Activated CD4-positive, alpha-beta T cell treated with anti-CD3 and anti-CD28 coated beads, Interleukin-2, amount 10 ng/mL, durations not matched to agents 7 days and 5 days (primary cell): ENCODE results near the gene TYRP1. TPM values are rescaled to one million over a fixed set of nuclear protein-coding genes. Genes with fewer than 3 reads are reported as not detected.

Experiments
- CTCF ChIA-PET: fragments of 350-600 bp; sonication (Branson Sonifier 250); formaldehyde crosslinking; loops from one replicate; lab custom pipeline; 2021; ENCODE audit warnings: antibody characterized with exemption; lab: Charles Lee
- POLR2A ChIA-PET: fragments of 350-600 bp; sonication (Branson Sonifier 250); formaldehyde crosslinking; loops from one replicate; lab custom pipeline; 2021; ENCODE audit warnings: antibody characterized with exemption; lab: Charles Lee
- DNase-seq: peaks from one replicate; pipeline ENCODE4 v3.0.0-alpha.2; 2020
- H3K27ac Mint-ChIP-seq: one replicate; pipeline ENCODE4 v1.8.0; 2021; ENCODE audit warnings: mild to moderate bottlenecking, moderate library complexity, mixed read lengths
- H3K27me3 Mint-ChIP-seq: one replicate; pipeline ENCODE4 v1.8.0; 2021; ENCODE audit warnings: mixed read lengths
- H3K36me3 Mint-ChIP-seq: one replicate; pipeline ENCODE4 v1.8.0; 2021; ENCODE audit warnings: low read depth, mixed read lengths
- H3K4me1 Mint-ChIP-seq: one replicate; pipeline ENCODE4 v1.8.0; 2021; ENCODE audit warnings: mixed read lengths
- H3K4me3 Mint-ChIP-seq: one replicate; pipeline ENCODE4 v1.8.0; 2021; ENCODE audit warnings: mild to moderate bottlenecking, moderate library complexity, mixed read lengths
- H3K9me3 Mint-ChIP-seq: one replicate; pipeline ENCODE4 v1.8.0; 2021; ENCODE audit warnings: mixed read lengths
- total RNA-seq, 2 experiments: library from RNA; stranded (reverse); gene quantifications; one replicate each; pipeline ENCODE4 v1.2.3, GENCODE V29; 2021

The TYRP1 gene
- total RNA-seq: not detected

- Mint-ChIP-seq H3K36me3 (no peaks in the 10 kb centered on the region), H3K27me3 (no peaks in the 10 kb centered on the region), H3K9me3 (peaks cover 2% of the 10 kb centered on the region), H3K27ac (no peak within 1 kb of the TSS), H3K4me1 (no peaks in the 10 kb centered on the region), H3K4me3 (no peak within 1 kb of the TSS)
- ChIA-PET CTCF (no interaction called here), POLR2A (no interaction called here)
- no peak for DNase-seq
Measured at GRCh38 chr9:12693141-12693540, at the start of gene TYRP1. TYRP1 (plus strand) TSS chr9:12693385; CDS start chr9:12693997, 612 bp downstream.

GRCh38 chr9:12643686-12644085 lies 49.5 kb upstream of the TYRP1 start:
- no peaks in the 10 kb centered on the region for H3K4me1 Mint-ChIP-seq

GRCh38 chr9:12648925-12649324 lies 44.3 kb upstream of the TYRP1 start:
- H3K9me3 Mint-ChIP-seq: peaks cover 2% of the 10 kb centered on the region
- H3K36me3 Mint-ChIP-seq: no peaks in the 10 kb centered on the region
- DNase-seq: no peak
- no peaks in the 10 kb centered on the region for H3K4me1 Mint-ChIP-seq
- no peak overlapping the region for H3K27ac Mint-ChIP-seq
- no peaks in the 10 kb centered on the region for H3K27me3 Mint-ChIP-seq
- ChIA-PET POLR2A (no interaction called here), CTCF (interaction anchor here (0.8 kb wide), 1 partner anchor 227 kb away, joined by 3 read pairs; no protein-coding TSS in a partner anchor)
- H3K4me3 Mint-ChIP-seq: no peak overlapping the region

More at GRCh38 chr9:12643686-12644085, 49.5 kb upstream of the TYRP1 start:
- Mint-ChIP-seq H3K27ac (no peak overlapping the region), H3K36me3 (no peaks in the 10 kb centered on the region), H3K4me3 (no peak overlapping the region), H3K27me3 (no peaks in the 10 kb centered on the region), H3K9me3 (peaks cover 2% of the 10 kb centered on the region)
- no peak for DNase-seq
- POLR2A ChIA-PET: no interaction called here
- CTCF ChIA-PET: no interaction called here

GRCh38 chr9:12651125-12651524 lies 42.1 kb upstream of the TYRP1 start:
- ChIA-PET CTCF (no interaction called here), POLR2A (no interaction called here)
- Mint-ChIP-seq H3K4me1 (no peaks in the 10 kb centered on the region), H3K27ac (no peak overlapping the region), H3K4me3 (no peak overlapping the region), H3K36me3 (no peaks in the 10 kb centered on the region), H3K9me3 (peaks cover 2% of the 10 kb centered on the region), H3K27me3 (no peaks in the 10 kb centered on the region)
- DNase-seq: no peak

GRCh38 chr9:12652973-12653372 lies 40.2 kb upstream of the TYRP1 start:
- Mint-ChIP-seq H3K4me1 (no peaks in the 10 kb centered on the region), H3K36me3 (no peaks in the 10 kb centered on the region), H3K4me3 (no peak overlapping the region), H3K27me3 (no peaks in the 10 kb centered on the region), H3K27ac (no peak overlapping the region), H3K9me3 (no peaks in the 10 kb centered on the region)
- ChIA-PET CTCF (no interaction called here), POLR2A (no interaction called here)
- no peak for DNase-seq

- DNase-seq: no peak
- Mint-ChIP-seq H3K36me3 (no peaks in the 10 kb centered on the region), H3K9me3 (no peaks in the 10 kb centered on the region), H3K4me1 (no peaks in the 10 kb centered on the region), H3K27me3 (no peaks in the 10 kb centered on the region), H3K27ac (no peak overlapping the region), H3K4me3 (no peak overlapping the region)
- ChIA-PET CTCF (no interaction called here), POLR2A (no interaction called here)
Measured at GRCh38 chr9:12656803-12657202, 36.4 kb upstream of the TYRP1 start.

- Mint-ChIP-seq H3K4me3 (no peak overlapping the region), H3K4me1 (no peaks in the 10 kb centered on the region), H3K36me3 (no peaks in the 10 kb centered on the region), H3K9me3 (no peaks in the 10 kb centered on the region), H3K27ac (no peak overlapping the region), H3K27me3 (no peaks in the 10 kb centered on the region)
- CTCF ChIA-PET: no interaction called here
- POLR2A ChIA-PET: no interaction called here
- DNase-seq: no peak
Measured at GRCh38 chr9:12657233-12657632, 36.0 kb upstream of the TYRP1 start.

GRCh38 chr9:12657998-12658397 lies 35.2 kb upstream of the TYRP1 start:
- H3K36me3 Mint-ChIP-seq: no peaks in the 10 kb centered on the region
- no peak overlapping the region for H3K27ac Mint-ChIP-seq
- ChIA-PET CTCF (no interaction called here), POLR2A (no interaction called here)
- no peak overlapping the region for H3K4me3 Mint-ChIP-seq
- DNase-seq: no peak
- H3K4me1 Mint-ChIP-seq: no peaks in the 10 kb centered on the region
- no peaks in the 10 kb centered on the region for H3K27me3 Mint-ChIP-seq
- H3K9me3 Mint-ChIP-seq: no peaks in the 10 kb centered on the region

- H3K27me3 Mint-ChIP-seq: no peaks in the 10 kb centered on the region
- no peaks in the 10 kb centered on the region for H3K4me1 Mint-ChIP-seq
- H3K4me3 Mint-ChIP-seq: no peak overlapping the region
- H3K27ac Mint-ChIP-seq: no peak overlapping the region
- H3K9me3 Mint-ChIP-seq: no peaks in the 10 kb centered on the region
- POLR2A ChIA-PET: no interaction called here
- no peaks in the 10 kb centered on the region for H3K36me3 Mint-ChIP-seq
- DNase-seq: no peak
- CTCF ChIA-PET: no interaction called here
Measured at GRCh38 chr9:12658531-12659209, 34.5 kb upstream of the TYRP1 start.

GRCh38 chr9:12659220-12659619 lies 34.0 kb upstream of the TYRP1 start:
- Mint-ChIP-seq H3K4me1 (no peaks in the 10 kb centered on the region), H3K27me3 (no peaks in the 10 kb centered on the region), H3K4me3 (no peak overlapping the region), H3K36me3 (no peaks in the 10 kb centered on the region), H3K9me3 (no peaks in the 10 kb centered on the region), H3K27ac (no peak overlapping the region)
- no peak for DNase-seq
- ChIA-PET POLR2A (no interaction called here), CTCF (no interaction called here)

- POLR2A ChIA-PET: no interaction called here
- peaks cover 3% of the 10 kb centered on the region for H3K9me3 Mint-ChIP-seq
Measured at GRCh38 chr9:12666813-12667212, 26.4 kb upstream of the TYRP1 start.

GRCh38 chr9:12667892-12668291 lies 25.3 kb upstream of the TYRP1 start:
- no peaks in the 10 kb centered on the region for H3K36me3 Mint-ChIP-seq
- H3K27me3 Mint-ChIP-seq: no peaks in the 10 kb centered on the region
- H3K27ac Mint-ChIP-seq: no peak overlapping the region
- POLR2A ChIA-PET: no interaction called here
- CTCF ChIA-PET: no interaction called here
- H3K4me1 Mint-ChIP-seq: no peaks in the 10 kb centered on the region
- H3K9me3 Mint-ChIP-seq: peaks cover 3% of the 10 kb centered on the region
- DNase-seq: no peak
- H3K4me3 Mint-ChIP-seq: no peak overlapping the region

More at GRCh38 chr9:12666813-12667212, 26.4 kb upstream of the TYRP1 start:
- Mint-ChIP-seq H3K4me3 (no peak overlapping the region), H3K27ac (no peak overlapping the region), H3K36me3 (no peaks in the 10 kb centered on the region), H3K27me3 (no peaks in the 10 kb centered on the region), H3K4me1 (no peaks in the 10 kb centered on the region)
- CTCF ChIA-PET: no interaction called here
- DNase-seq: no peak

- Mint-ChIP-seq H3K27me3 (no peaks in the 10 kb centered on the region), H3K4me1 (no peaks in the 10 kb centered on the region), H3K36me3 (no peaks in the 10 kb centered on the region), H3K4me3 (no peak overlapping the region), H3K27ac (no peak overlapping the region), H3K9me3 (peaks cover 3% of the 10 kb centered on the region)
- no peak for DNase-seq
- CTCF ChIA-PET: no interaction called here
- POLR2A ChIA-PET: no interaction called here
Measured at GRCh38 chr9:12670006-12670405, 23.2 kb upstream of the TYRP1 start.

- Mint-ChIP-seq H3K4me3 (no peak overlapping the region), H3K4me1 (no peaks in the 10 kb centered on the region), H3K27me3 (no peaks in the 10 kb centered on the region), H3K27ac (no peak overlapping the region), H3K36me3 (no peaks in the 10 kb centered on the region), H3K9me3 (no peaks in the 10 kb centered on the region)
- ChIA-PET POLR2A (no interaction called here), CTCF (no interaction called here)
- DNase-seq: no peak
Measured at GRCh38 chr9:12674961-12675360, 18.2 kb upstream of the TYRP1 start.
